SJSA1 (cell line): ENCODE measurements around the gene ARL6IP4. TPM values are rescaled to one million over a fixed set of nuclear protein-coding genes. Genes with fewer than 3 reads are reported as not detected.

Source experiments
- DNase-seq, 2 experiments: peaks; one replicate each; pipeline ENCODE4 v3.0.0-alpha.2; 2015 to 2020; ENCODE audit warnings: low spot score in 2 of 2, low read depth in 1 of 2
- H3K27ac ChIP-seq: fragments of 250-450 bp; sonication (Bioruptor Pico); 2 replicates; pipeline ENCODE4 v1.5.1; 2020; ENCODE audit warnings: mild to moderate bottlenecking, moderate library complexity
- H3K27me3 ChIP-seq: fragments of 250-450 bp; sonication (Bioruptor Pico); replicated peaks from 2 replicates; pipeline ENCODE4 v1.5.1; 2020; ENCODE audit warnings: mild to moderate bottlenecking, moderate library complexity
- H3K36me3 ChIP-seq: fragments of 250-450 bp; sonication (Bioruptor Pico); 2 replicates; pipeline ENCODE4 v1.5.1; 2020; ENCODE audit warnings: mild to moderate bottlenecking
- H3K4me1 ChIP-seq: fragments of 250-450 bp; sonication (Bioruptor Pico); replicated peaks from 2 replicates; pipeline ENCODE4 v1.6.1; 2021; ENCODE audit warnings: mild to moderate bottlenecking
- H3K4me3 ChIP-seq: fragments of 250-450 bp; sonication (Bioruptor Pico); 2 replicates; pipeline ENCODE4 v1.5.1; 2020; ENCODE audit warnings: mild to moderate bottlenecking
- H3K9me3 ChIP-seq: fragments of 250-450 bp; sonication (Bioruptor Pico); replicated peaks from 2 replicates; pipeline ENCODE4 v1.5.1; 2020; ENCODE audit warnings: mild to moderate bottlenecking
- total RNA-seq: library from RNA; depleted of rRNA; stranded (reverse); fragments of >200 nt; shearing (Covaris generic); gene quantifications from 2 replicates; pipeline ENCODE4 v1.2.3, GENCODE V29; 2014

ARL6IP4 gene
- total RNA-seq, 1 experiment from 2014 or later: 263 TPM

DNA sequence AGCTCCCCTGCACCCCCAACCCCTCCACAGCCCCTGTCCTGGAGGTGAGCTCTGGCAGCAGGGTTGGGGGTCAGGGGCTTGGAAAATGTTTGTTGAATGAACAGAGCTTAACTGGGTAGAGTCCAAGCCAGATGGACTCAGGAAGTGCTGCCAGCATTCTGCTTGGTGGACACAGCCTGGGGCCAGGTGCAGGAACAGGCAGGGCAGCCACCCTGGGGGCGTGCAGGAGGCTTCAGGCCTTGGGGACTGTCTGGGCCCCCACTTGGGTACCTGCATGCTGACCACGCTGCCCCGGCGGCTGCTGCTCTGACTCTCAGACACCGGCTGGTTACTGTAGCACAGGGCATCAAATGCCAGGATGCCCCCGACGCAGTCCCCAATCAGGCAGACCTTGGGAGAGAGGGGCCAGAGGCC lies 15.7 kb downstream of the ARL6IP4 start:
- H3K4me1 ChIP-seq: no peaks in the 10 kb centered on the region
- no peaks in the 10 kb centered on the region for H3K36me3 ChIP-seq
- H3K27ac ChIP-seq: no peak overlapping the region
- H3K9me3 ChIP-seq: no peaks in the 10 kb centered on the region
- DNase-seq: no peak
- no peak overlapping the region for H3K4me3 ChIP-seq
- no peaks in the 10 kb centered on the region for H3K27me3 ChIP-seq

DNA sequence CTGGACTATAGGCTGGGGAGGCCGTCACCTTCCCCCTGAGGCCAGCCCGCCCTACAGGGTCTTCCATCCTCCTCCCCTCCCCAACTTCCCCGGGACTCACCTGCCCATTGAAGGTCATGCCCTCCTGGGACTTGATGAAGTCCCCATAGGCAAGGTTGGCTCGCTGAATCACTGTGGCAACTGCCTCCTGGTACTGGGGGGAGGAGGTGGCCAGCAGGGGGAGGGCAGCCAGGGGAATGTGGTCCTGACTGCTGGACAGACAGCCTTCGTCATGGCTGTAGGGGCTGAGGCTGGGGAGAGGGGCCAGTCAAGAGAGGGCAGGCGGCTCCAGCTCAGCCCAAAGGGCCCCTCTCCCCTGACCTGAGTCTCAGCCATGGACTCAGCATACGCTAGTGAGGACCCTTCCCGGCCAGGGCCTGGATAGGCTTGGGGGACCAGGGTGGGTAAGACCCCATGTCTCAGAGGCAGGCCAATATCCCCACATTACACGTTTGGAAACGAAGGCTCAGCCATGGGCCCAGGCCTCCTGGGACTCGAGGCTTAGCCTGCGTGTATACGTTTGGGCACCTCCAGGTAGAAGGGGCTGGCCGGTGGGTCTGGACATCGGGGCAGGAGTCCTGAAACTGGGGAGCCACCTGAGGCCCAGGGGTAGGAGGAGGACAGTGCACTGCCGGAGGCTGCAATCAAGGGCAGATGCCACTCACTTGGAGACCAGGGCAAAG lies 16.3 kb downstream of the ARL6IP4 start:
- DNase-seq: no peak
- Histone ChIP-seq H3K4me1 (no peaks in the 10 kb centered on the region), H3K4me3 (no peak overlapping the region), H3K27ac (no peak overlapping the region), H3K27me3 (no peaks in the 10 kb centered on the region), H3K9me3 (no peaks in the 10 kb centered on the region), H3K36me3 (no peaks in the 10 kb centered on the region)

DNA sequence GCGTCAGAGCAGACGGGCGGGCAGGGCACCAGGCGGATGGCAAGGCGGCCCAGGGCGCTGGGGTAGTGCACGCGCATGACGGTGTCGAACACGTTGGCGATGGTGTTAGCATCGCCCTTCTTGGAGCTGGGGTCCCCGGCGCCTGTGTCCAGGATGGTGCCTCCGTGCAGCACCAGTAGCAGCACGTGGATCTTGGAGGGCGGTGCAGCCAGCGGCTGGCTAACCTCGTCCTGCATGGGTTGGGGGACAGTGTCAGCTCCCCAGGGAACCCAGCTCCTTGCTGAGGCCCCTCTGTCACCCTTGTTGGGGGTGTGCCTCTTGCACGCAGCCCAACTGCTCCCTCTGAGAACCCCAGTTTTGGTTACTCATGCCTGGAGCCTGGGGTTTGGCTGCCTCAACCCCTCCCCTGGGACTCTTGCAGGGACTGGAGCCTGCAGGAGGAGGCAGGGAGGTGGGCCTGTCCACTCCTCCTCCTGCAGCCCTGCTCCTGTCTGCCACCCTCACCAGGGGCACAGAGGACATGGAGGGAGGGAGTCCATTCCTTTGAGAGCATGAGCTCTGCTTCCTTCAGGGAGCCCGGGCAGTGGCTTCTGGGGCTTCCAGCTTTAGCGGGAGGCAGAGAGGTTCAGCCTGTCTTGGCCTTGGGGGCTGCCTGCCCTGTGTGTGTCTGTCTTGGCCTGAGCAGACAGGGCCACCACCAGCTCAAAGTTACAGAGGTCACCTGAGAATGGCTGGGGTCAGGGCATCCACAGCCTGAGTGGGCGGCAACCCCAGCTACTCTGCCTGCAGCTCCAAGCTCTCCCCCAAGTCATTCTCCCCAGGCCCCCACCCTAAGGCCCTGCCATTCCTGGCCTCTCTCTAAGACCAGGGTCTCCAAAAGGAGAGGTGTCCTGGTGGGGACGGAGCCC lies 17.1 kb downstream of the ARL6IP4 start:
- Histone ChIP-seq H3K27me3 (no peaks in the 10 kb centered on the region), H3K36me3 (no peaks in the 10 kb centered on the region), H3K4me3 (no peak overlapping the region), H3K4me1 (no peaks in the 10 kb centered on the region), H3K9me3 (no peaks in the 10 kb centered on the region), H3K27ac (no peak overlapping the region)
- no peak for DNase-seq

GRCh38 chr12:122998316-122998715 lies 17.8 kb downstream of the ARL6IP4 start:
- Histone ChIP-seq H3K4me3 (no peak overlapping the region), H3K36me3 (no peaks in the 10 kb centered on the region)
- no peak for DNase-seq

GRCh38 chr12:122999196-122999946 lies 18.9 kb downstream of the ARL6IP4 start:
- Histone ChIP-seq H3K4me3 (no peak overlapping the region), H3K9me3 (no peaks in the 10 kb centered on the region)

More at GRCh38 chr12:122998316-122998715, 17.8 kb downstream of the ARL6IP4 start:
- no peaks in the 10 kb centered on the region for H3K4me1 ChIP-seq
- no peaks in the 10 kb centered on the region for H3K27me3 ChIP-seq
- H3K9me3 ChIP-seq: no peaks in the 10 kb centered on the region
- no peak overlapping the region for H3K27ac ChIP-seq

GRCh38 chr12:122999986-123000420 lies 19.5 kb downstream of the ARL6IP4 start:
- no peaks in the 10 kb centered on the region for H3K36me3 ChIP-seq
- DNase-seq: no peak
- no peaks in the 10 kb centered on the region for H3K9me3 ChIP-seq
- no peak overlapping the region for H3K27ac ChIP-seq
- no peaks in the 10 kb centered on the region for H3K27me3 ChIP-seq
- no peak overlapping the region for H3K4me3 ChIP-seq
- H3K4me1 ChIP-seq: no peaks in the 10 kb centered on the region

More at GRCh38 chr12:122999196-122999946, 18.9 kb downstream of the ARL6IP4 start:
- H3K4me1 ChIP-seq: no peaks in the 10 kb centered on the region
- H3K27me3 ChIP-seq: no peaks in the 10 kb centered on the region
- no peak overlapping the region for H3K27ac ChIP-seq
- DNase-seq: no peak
- no peaks in the 10 kb centered on the region for H3K36me3 ChIP-seq

DNA sequence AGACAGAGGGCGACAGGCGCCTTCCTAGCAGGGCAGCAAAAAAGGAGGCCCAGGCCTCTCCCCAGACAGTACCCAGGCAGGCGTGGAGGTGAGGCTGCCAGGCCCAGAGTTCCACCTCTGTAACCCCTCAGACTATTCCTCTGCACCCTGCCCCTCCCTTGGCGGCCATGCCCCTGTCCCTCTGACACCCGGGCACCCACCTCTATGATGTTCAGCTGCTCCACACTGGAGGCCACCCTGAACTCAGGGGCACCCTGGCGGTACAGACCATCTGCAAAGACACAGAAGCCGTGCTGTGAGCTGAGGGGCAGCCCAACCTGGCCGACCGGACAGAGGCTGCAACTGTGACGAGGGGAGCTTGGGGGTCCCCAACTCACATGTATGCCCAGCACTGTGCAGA lies 20.1 kb downstream of the ARL6IP4 start:
- Histone ChIP-seq H3K4me1 (no peaks in the 10 kb centered on the region), H3K4me3 (no peak overlapping the region), H3K27ac (no peak overlapping the region), H3K9me3 (no peaks in the 10 kb centered on the region), H3K27me3 (no peaks in the 10 kb centered on the region), H3K36me3 (no peaks in the 10 kb centered on the region)
- DNase-seq: no peak

DNA sequence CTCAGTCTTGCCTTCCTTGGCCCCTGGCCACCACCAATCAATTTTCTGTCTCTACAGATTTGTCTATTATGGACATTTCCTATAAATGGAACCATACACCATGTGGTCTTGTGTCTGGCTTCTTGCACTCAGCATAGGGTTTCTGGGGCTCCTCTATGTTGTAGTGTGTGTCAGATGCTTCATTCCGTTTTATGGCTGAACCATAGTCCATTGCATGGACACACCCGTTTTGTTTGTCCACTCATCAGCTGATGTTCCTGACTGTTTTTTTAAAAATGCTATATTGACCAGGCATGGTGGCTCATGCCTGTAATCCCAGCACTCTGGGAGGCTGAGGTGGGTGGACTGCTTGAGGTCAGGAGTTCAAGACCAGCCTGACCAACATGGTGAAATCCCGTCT lies 21.0 kb downstream of the ARL6IP4 start:
- H3K9me3 ChIP-seq: no peaks in the 10 kb centered on the region
- no peak for DNase-seq
- H3K27me3 ChIP-seq: no peaks in the 10 kb centered on the region
- H3K4me3 ChIP-seq: no peak overlapping the region
- H3K36me3 ChIP-seq: no peaks in the 10 kb centered on the region
- H3K4me1 ChIP-seq: no peaks in the 10 kb centered on the region
- H3K27ac ChIP-seq: no peak overlapping the region

GRCh38 chr12:123003257-123003656 lies 22.8 kb downstream of the ARL6IP4 start:
- DNase-seq: no peak
- no peak overlapping the region for H3K27ac ChIP-seq

GRCh38 chr12:123004287-123004686 lies 23.8 kb downstream of the ARL6IP4 start:
- Histone ChIP-seq H3K9me3 (no peaks in the 10 kb centered on the region), H3K36me3 (no peaks in the 10 kb centered on the region), H3K4me3 (no peak overlapping the region), H3K27me3 (no peaks in the 10 kb centered on the region), H3K4me1 (no peaks in the 10 kb centered on the region), H3K27ac (no peak overlapping the region)
- DNase-seq: no peak

More at GRCh38 chr12:123003257-123003656, 22.8 kb downstream of the ARL6IP4 start:
- H3K36me3 ChIP-seq: no peaks in the 10 kb centered on the region
- H3K4me3 ChIP-seq: no peak overlapping the region
- H3K9me3 ChIP-seq: no peaks in the 10 kb centered on the region
- no peaks in the 10 kb centered on the region for H3K27me3 ChIP-seq
- no peaks in the 10 kb centered on the region for H3K4me1 ChIP-seq

GRCh38 chr12:123005081-123005626 lies 24.7 kb downstream of the ARL6IP4 start:
- H3K9me3 ChIP-seq: no peaks in the 10 kb centered on the region
- H3K4me3 ChIP-seq: no peak overlapping the region
- no peaks in the 10 kb centered on the region for H3K4me1 ChIP-seq
- no peaks in the 10 kb centered on the region for H3K36me3 ChIP-seq
- DNase-seq: no peak
- no peaks in the 10 kb centered on the region for H3K27me3 ChIP-seq
- H3K27ac ChIP-seq: no peak overlapping the region

- H3K4me3 ChIP-seq: no peak overlapping the region
- H3K9me3 ChIP-seq: no peaks in the 10 kb centered on the region
- DNase-seq: no peak
- no peak overlapping the region for H3K27ac ChIP-seq
- no peaks in the 10 kb centered on the region for H3K4me1 ChIP-seq
- no peaks in the 10 kb centered on the region for H3K27me3 ChIP-seq
- no peaks in the 10 kb centered on the region for H3K36me3 ChIP-seq
Measured at GRCh38 chr12:123006977-123007376, 26.5 kb downstream of the ARL6IP4 start.

DNA sequence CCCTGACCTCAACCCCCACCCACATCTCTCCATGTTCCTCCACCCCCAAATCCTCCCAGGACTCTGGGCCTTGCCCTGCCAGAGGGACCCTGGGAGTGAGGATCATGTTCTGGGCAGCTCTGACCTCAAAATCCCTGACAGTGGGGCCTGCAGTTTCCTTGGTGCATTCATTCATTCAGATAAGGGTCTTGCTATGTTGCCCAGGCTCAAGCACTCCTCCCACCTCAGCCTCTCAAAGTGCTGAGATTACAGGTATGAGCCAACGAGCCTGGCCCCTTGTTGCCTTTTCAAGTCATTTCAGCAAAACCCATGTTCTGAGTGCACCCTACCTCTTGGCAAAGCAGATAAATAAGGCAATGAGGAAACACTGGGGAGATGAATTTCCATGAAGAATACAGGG lies 29.6 kb downstream of the ARL6IP4 start:
- H3K36me3 ChIP-seq: no peaks in the 10 kb centered on the region

More for the DNA sequence above, 29.6 kb downstream of the ARL6IP4 start:
- Histone ChIP-seq H3K27me3 (no peaks in the 10 kb centered on the region), H3K4me1 (no peaks in the 10 kb centered on the region), H3K4me3 (no peak overlapping the region), H3K9me3 (no peaks in the 10 kb centered on the region), H3K27ac (no peak overlapping the region)
- DNase-seq: no peak
